Suprapubic skin (tissue), 3 donors: ENCODE data around the gene CYP2A7.

Experiments
- POLR2AphosphoS5 ChIP-seq, 3 donors: sonication (generic); formaldehyde crosslinking; IDR thresholded peaks; one replicate each; pipeline ENCODE4 v1.6.1; 2017; ENCODE audit warnings: antibody characterized with exemption in 3 of 3
- TF ChIP-seq, protein P1 (sequence below), 2 donors: fragments of 200-600 bp in 1 of 2; fragments of 450-650 bp in 1 of 2; sonication (generic) in 1 of 2; IDR thresholded peaks; one replicate each; pipeline ENCODE4 v1.5.1; 2016 to 2019; ENCODE audit warnings: antibody characterized with exemption in 2 of 2, mild to moderate bottlenecking in 1 of 2, moderate library complexity in 1 of 2

DNA sequence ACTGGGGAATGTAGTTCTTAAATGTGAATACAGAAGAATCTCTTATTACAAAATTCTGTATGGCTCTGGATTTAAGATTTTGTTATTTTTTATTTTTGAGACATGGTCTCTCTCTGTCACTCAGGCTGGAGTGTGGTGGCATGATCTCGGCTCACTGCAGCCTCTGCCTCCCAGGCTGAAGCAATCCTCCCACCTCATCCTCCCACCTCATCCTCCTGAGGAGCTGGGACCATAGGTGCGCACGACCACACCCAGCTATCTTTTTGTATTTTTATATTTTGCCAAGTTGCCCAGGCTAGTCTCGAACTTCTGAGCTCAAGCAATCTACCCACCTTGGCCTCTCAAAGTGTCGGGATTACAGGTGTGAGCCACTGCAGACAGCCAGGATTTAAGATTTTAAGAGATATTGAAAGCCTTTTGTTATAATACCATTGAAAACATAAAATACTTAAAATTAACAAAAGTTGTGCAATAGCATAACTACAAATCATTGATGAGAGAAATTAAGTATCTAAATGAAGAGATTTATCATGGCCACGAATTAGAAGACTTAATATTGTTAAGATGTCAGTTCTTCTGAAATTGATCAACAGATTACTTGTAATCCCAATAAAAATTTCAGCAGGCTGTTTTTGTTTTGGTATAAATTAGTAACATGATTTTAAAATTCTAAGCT is 45.1 kb downstream of the CYP2A7 start:
- TF ChIP-seq POLR2AphosphoS5 (IDR thresholded peaks at IDR 0.05) = no peak
- TF ChIP-seq, protein P1, sequence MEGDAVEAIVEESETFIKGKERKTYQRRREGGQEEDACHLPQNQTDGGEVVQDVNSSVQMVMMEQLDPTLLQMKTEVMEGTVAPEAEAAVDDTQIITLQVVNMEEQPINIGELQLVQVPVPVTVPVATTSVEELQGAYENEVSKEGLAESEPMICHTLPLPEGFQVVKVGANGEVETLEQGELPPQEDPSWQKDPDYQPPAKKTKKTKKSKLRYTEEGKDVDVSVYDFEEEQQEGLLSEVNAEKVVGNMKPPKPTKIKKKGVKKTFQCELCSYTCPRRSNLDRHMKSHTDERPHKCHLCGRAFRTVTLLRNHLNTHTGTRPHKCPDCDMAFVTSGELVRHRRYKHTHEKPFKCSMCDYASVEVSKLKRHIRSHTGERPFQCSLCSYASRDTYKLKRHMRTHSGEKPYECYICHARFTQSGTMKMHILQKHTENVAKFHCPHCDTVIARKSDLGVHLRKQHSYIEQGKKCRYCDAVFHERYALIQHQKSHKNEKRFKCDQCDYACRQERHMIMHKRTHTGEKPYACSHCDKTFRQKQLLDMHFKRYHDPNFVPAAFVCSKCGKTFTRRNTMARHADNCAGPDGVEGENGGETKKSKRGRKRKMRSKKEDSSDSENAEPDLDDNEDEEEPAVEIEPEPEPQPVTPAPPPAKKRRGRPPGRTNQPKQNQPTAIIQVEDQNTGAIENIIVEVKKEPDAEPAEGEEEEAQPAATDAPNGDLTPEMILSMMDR (IDR thresholded peaks at IDR 0.05) = no peak
